Measurements from ENCODE around the gene ADCY7.
"Not testable (repeated sequence)": the region's sequence is repeated elsewhere in the genome, so short reads cannot be mapped to it uniquely, and the experiment has no call there.

ADCY7 gene

GRCh38 chr16:50316102-50316847 is 49.9 kb downstream of the ADCY7 start:
- DNase-seq, result no peak

GRCh38 chr16:50316848-50317630 is 50.7 kb downstream of the ADCY7 start:
- DNase-seq, result no peak

GRCh38 chr16:50318796-50319578 is 52.6 kb downstream of the ADCY7 start:
- no peak for DNase-seq

- no peak for DNase-seq
Measured at GRCh38 chr16:50320310-50320709, 54.0 kb downstream of the ADCY7 start.

GRCh38 chr16:50322333-50322732 is 56.0 kb downstream of the ADCY7 start:
- no peak for DNase-seq

GRCh38 chr16:50323335-50324011 is 57.1 kb downstream of the ADCY7 start:
- no peak for DNase-seq

- DNase-seq, result no peak
Measured at GRCh38 chr16:50324345-50324744, 58.0 kb downstream of the ADCY7 start.

- no peak for DNase-seq
Measured at GRCh38 chr16:50326264-50326663, 59.9 kb downstream of the ADCY7 start.

- DNase-seq, result peak; percentile 79
Measured at GRCh38 chr16:50326835-50327465, 60.6 kb downstream of the ADCY7 start.

GRCh38 chr16:50329446-50330189 is 63.3 kb downstream of the ADCY7 start:
- DNase-seq, result no peak

GRCh38 chr16:50331570-50331969 is 65.2 kb downstream of the ADCY7 start:
- no peak for DNase-seq

- DNase-seq, result no peak
Measured at GRCh38 chr16:50332599-50332998, 66.2 kb downstream of the ADCY7 start.

GRCh38 chr16:50334106-50334975 is 68.0 kb downstream of the ADCY7 start:
- no peak for DNase-seq

GRCh38 chr16:50335196-50335958 is 69.0 kb downstream of the ADCY7 start:
- DNase-seq, result peak; percentile 74

- no peak for DNase-seq
Measured at GRCh38 chr16:50336884-50337283, 70.5 kb downstream of the ADCY7 start.

- DNase-seq, result peak; percentile 46
Measured at GRCh38 chr16:50338371-50339231, 72.2 kb downstream of the ADCY7 start.

- DNase-seq, result no peak
Measured at GRCh38 chr16:50340578-50340977, 74.2 kb downstream of the ADCY7 start.

- DNase-seq, result not testable (repeated sequence)
Measured at GRCh38 chr16:50343566-50343965, 77.2 kb downstream of the ADCY7 start.

- DNase-seq, result not testable (repeated sequence)
Measured at GRCh38 chr16:50345210-50345609, 78.9 kb downstream of the ADCY7 start.

Measured in CD4-positive, alpha-beta T cell treated with Interleukin-17A for 4 hours (primary cell).